ENCODE results near the gene POLR1D.
"Not testable (repeated sequence)": the region's sequence is repeated elsewhere in the genome, so short reads cannot be mapped to it uniquely, and the experiment has no call there.

POLR1D gene

GRCh38 chr13:27619093-27619727 lies 2.5 kb upstream of the POLR1D start:
- DNase-seq, result no peak

- peak; percentile 48 for DNase-seq
These were observed 1.8 kb upstream of the POLR1D start for GRCh38 chr13:27619728-27620376.

GRCh38 chr13:27620377-27621115 lies 1.1 kb upstream of the POLR1D start, which contains the start of gene LNX2:
Gene LNX2, minus strand, starts transcription at chr13:27620529. Its CDS starts 38,826 bp downstream, at chr13:27581703.
- peak; percentile 97 for DNase-seq

- DNase-seq, result peak; percentile 19
These were observed 651 bp upstream of the POLR1D start for GRCh38 chr13:27621116-27621365.

- DNase-seq, result no peak
These were observed 569 bp downstream of the POLR1D start for GRCh38 chr13:27622102-27622820.

- no peak for DNase-seq
These were observed 1.2 kb downstream of the POLR1D start for GRCh38 chr13:27622881-27623280.

GRCh38 chr13:27624071-27624470 lies 2.4 kb downstream of the POLR1D start:
- DNase-seq, result no peak

GRCh38 chr13:27625839-27626238 lies 4.1 kb downstream of the POLR1D start:
- DNase-seq, result no peak

- no peak for DNase-seq
These were observed 5.7 kb downstream of the POLR1D start for GRCh38 chr13:27627380-27627779.

GRCh38 chr13:27628081-27628480 lies 6.4 kb downstream of the POLR1D start:
- DNase-seq, result no peak

GRCh38 chr13:27628766-27629165 lies 7.1 kb downstream of the POLR1D start:
- not testable (repeated sequence) for DNase-seq

GRCh38 chr13:27631156-27631555 lies 9.5 kb downstream of the POLR1D start:
- no peak for DNase-seq

GRCh38 chr13:27631665-27632064 lies 10.0 kb downstream of the POLR1D start:
- DNase-seq, result no peak

- no peak for DNase-seq
These were observed 10.5 kb downstream of the POLR1D start for GRCh38 chr13:27632214-27632613.

GRCh38 chr13:27632648-27633047 lies 11.0 kb downstream of the POLR1D start:
- DNase-seq, result no peak

GRCh38 chr13:27634231-27634630 lies 12.5 kb downstream of the POLR1D start:
- DNase-seq, result no peak

GRCh38 chr13:27634791-27635190 lies 13.1 kb downstream of the POLR1D start:
- no peak for DNase-seq

- DNase-seq, result no peak
These were observed 13.6 kb downstream of the POLR1D start for GRCh38 chr13:27635266-27635665.

GRCh38 chr13:27636589-27637288 lies 15.0 kb downstream of the POLR1D start:
- no peak for DNase-seq

GRCh38 chr13:27637289-27637626 lies 15.6 kb downstream of the POLR1D start:
- DNase-seq, result no peak

- DNase-seq, result no peak
These were observed 16.3 kb downstream of the POLR1D start for GRCh38 chr13:27638001-27638400.

- DNase-seq, result peak; percentile 23
These were observed 16.8 kb downstream of the POLR1D start for GRCh38 chr13:27638521-27638920.

- DNase-seq, result no peak
These were observed 17.5 kb downstream of the POLR1D start for GRCh38 chr13:27639186-27639585.

Measured in midbrain (tissue), 1 donor.